MM.1S (cell line): ENCODE data around the gene TTLL9.

Experiments used
- DNase-seq: peaks from one replicate; pipeline ENCODE4 v3.0.0-alpha.2; 2015
- H2AFZ ChIP-seq: fragments of 300-600 bp; sonication (generic); 2 replicates; pipeline ENCODE4 v1.6.0; 2016; ENCODE audit warnings: antibody characterized with exemption, low read length
- H3F3A ChIP-seq: fragments of 300-600 bp; sonication (generic); 2 replicates; pipeline ENCODE4 v1.6.1; 2016; ENCODE audit warnings: mild to moderate bottlenecking, antibody characterized with exemption, low read length, moderate library complexity, mixed read lengths; ENCODE audit not compliant: insufficient read depth
- H3K27ac ChIP-seq: fragments of 300-600 bp; sonication (generic); 2 replicates; pipeline ENCODE4 v1.5.1; 2016; ENCODE audit warnings: mild to moderate bottlenecking, low read length
- H3K27me3 ChIP-seq: fragments of 300-600 bp; sonication (generic); replicated peaks from 2 replicates; pipeline ENCODE4 v1.6.0; 2016; ENCODE audit warnings: low read length; ENCODE audit not compliant: insufficient read depth
- H3K36me3 ChIP-seq: fragments of 300-600 bp; sonication (generic); replicated peaks from 2 replicates; pipeline ENCODE4 v1.6.1; 2016; ENCODE audit warnings: mild to moderate bottlenecking, low read length, mixed read lengths; ENCODE audit not compliant: insufficient read depth
- H3K4me1 ChIP-seq: fragments of 300-600 bp; sonication (generic); 2 replicates; pipeline ENCODE4 v1.6.1; 2016; ENCODE audit warnings: low read length, mixed read lengths
- H3K4me2 ChIP-seq: fragments of 300-600 bp; sonication (generic); 2 replicates; pipeline ENCODE4 v1.6.0; 2016; ENCODE audit warnings: low read depth, low read length
- H3K4me3 ChIP-seq: fragments of 300-600 bp; sonication (generic); 2 replicates; pipeline ENCODE4 v1.5.1; 2016; ENCODE audit warnings: low read length, mixed read lengths
- H3K79me2 ChIP-seq: fragments of 300-600 bp; sonication (generic); 2 replicates; pipeline ENCODE4 v1.6.1; 2016; ENCODE audit warnings: mixed run types, low read length, mixed read lengths
- H3K9ac ChIP-seq: fragments of 300-600 bp; sonication (generic); 2 replicates; pipeline ENCODE4 v1.6.1; 2016; ENCODE audit warnings: low read length, mixed read lengths
- H3K9me2 ChIP-seq: fragments of 300-600 bp; sonication (generic); replicated peaks from 2 replicates; pipeline ENCODE4 v1.6.1; 2016; ENCODE audit warnings: mild to moderate bottlenecking, low read length, mixed read lengths; ENCODE audit not compliant: insufficient read depth
- H3K9me3 ChIP-seq: fragments of 300-600 bp; sonication (generic); replicated peaks from 2 replicates; pipeline ENCODE4 v1.6.1; 2016; ENCODE audit warnings: mild to moderate bottlenecking, low read length, mixed read lengths; ENCODE audit not compliant: insufficient read depth
- H4K20me1 ChIP-seq: fragments of 300-600 bp; sonication (generic); 2 replicates; pipeline ENCODE4 v1.6.1; 2016; ENCODE audit warnings: mild to moderate bottlenecking, low read length, moderate library complexity, mixed read lengths; ENCODE audit not compliant: insufficient read depth
- EZH2 ChIP-seq: fragments of 300-600 bp; sonication (generic); optimal IDR thresholded peaks from 2 replicates; pipeline ENCODE3; 2017; ENCODE audit warnings: low read depth, mild to moderate bottlenecking, antibody characterized with exemption, low read length, mixed read lengths
- EZH2phosphoT487 ChIP-seq: fragments of 300-600 bp; sonication (generic); IDR thresholded peaks from 2 replicates; pipeline ENCODE4 v1.6.1; 2018; ENCODE audit warnings: antibody characterized with exemption, low read length
- TF ChIP-seq, protein P1 (sequence below): fragments of 300-600 bp; sonication (generic); IDR thresholded peaks from 2 replicates; pipeline ENCODE4 v1.5.1; 2016; ENCODE audit warnings: antibody characterized with exemption, low read length, mixed read lengths

The TTLL9 gene

DNA sequence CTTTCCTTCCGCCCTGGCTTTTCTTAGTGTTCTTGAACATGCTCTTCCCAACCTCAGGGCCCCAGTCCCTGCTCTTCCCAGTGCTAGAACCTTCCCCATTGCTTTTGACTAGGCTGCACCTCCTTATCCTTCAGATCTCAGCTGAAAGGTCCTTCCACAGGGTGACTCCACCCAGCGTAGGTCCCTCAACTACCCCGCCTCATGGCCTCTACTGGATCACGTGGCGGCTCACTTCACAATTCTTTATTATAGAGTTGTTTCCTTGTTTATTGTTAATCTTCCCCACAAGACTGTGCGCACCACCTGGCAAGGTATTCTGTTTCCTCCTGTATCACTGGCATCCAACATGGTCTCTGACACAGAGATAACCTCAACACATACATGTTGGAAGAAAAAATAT lies 31.2 kb downstream of the TTLL9 start:
- Histone ChIP-seq H3K9me3 (no peaks in the 10 kb centered on the region), H3K27ac (no peak overlapping the region), H3K9ac (no peak overlapping the region), H3F3A (no peaks in the 10 kb centered on the region), H3K4me3 (no peak overlapping the region), H3K4me1 (no peaks in the 10 kb centered on the region), H3K9me2 (no peaks in the 10 kb centered on the region), H4K20me1 (no peaks in the 10 kb centered on the region), H3K79me2 (no peaks in the 10 kb centered on the region), H3K27me3 (peaks cover 32% of the 10 kb centered on the region), H2AFZ (no peak overlapping the region), H3K36me3 (no peaks in the 10 kb centered on the region), H3K4me2 (no peak overlapping the region)
- TF ChIP-seq EZH2phosphoT487 (no peak), EZH2 (no peak)
- TF ChIP-seq, protein P1, sequence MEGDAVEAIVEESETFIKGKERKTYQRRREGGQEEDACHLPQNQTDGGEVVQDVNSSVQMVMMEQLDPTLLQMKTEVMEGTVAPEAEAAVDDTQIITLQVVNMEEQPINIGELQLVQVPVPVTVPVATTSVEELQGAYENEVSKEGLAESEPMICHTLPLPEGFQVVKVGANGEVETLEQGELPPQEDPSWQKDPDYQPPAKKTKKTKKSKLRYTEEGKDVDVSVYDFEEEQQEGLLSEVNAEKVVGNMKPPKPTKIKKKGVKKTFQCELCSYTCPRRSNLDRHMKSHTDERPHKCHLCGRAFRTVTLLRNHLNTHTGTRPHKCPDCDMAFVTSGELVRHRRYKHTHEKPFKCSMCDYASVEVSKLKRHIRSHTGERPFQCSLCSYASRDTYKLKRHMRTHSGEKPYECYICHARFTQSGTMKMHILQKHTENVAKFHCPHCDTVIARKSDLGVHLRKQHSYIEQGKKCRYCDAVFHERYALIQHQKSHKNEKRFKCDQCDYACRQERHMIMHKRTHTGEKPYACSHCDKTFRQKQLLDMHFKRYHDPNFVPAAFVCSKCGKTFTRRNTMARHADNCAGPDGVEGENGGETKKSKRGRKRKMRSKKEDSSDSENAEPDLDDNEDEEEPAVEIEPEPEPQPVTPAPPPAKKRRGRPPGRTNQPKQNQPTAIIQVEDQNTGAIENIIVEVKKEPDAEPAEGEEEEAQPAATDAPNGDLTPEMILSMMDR: no peak
- DNase-seq: no peak

DNA sequence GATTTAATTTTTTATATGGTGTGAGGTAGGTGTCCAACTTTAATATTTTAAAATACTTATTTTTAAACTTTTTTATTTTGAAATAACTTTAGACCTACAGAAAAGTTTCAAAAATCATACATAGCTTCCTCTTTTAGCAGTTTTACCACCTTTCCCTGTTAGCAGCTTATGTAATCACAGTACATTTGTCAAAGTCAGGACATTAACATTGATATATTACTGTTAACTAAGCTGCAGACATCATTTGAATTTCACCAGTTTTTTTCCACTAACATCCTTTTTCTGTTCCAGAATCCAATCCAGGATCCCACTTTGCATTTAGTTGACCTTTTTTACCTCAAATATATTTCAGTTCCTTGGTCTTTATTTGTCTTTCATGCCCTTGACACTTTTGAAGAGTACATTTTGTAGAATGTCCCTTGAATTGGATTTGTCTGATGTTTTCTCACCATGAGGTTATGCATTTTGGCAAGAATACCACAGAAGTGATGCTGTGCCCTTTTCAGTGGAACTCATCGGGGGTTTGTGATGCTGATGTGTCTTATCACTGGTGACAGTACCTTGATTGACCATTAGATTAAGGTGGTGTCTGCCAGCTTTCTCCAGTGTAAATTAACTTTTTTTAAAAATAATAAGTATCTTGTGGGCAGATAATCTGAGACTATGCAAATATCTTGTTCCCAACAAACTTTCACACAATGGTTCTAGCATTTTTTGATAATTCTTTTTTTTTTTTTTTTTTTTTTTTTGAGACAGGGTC lies 33.4 kb downstream of the TTLL9 start:
- Histone ChIP-seq H3K27ac (no peak overlapping the region), H3K9ac (no peak overlapping the region), H3K9me2 (no peaks in the 10 kb centered on the region), H3F3A (no peaks in the 10 kb centered on the region), H2AFZ (no peak overlapping the region), H3K36me3 (no peaks in the 10 kb centered on the region), H3K4me2 (no peak overlapping the region), H3K4me3 (no peak overlapping the region), H3K79me2 (no peaks in the 10 kb centered on the region), H3K27me3 (peaks cover 23% of the 10 kb centered on the region; the same call in 1 of the 2 replicates), H4K20me1 (no peaks in the 10 kb centered on the region), H3K9me3 (no peaks in the 10 kb centered on the region), H3K4me1 (no peaks in the 10 kb centered on the region)
- no peak for DNase-seq
- TF ChIP-seq EZH2 (no peak), EZH2phosphoT487 (no peak)
- TF ChIP-seq, protein P1: no peak

DNA sequence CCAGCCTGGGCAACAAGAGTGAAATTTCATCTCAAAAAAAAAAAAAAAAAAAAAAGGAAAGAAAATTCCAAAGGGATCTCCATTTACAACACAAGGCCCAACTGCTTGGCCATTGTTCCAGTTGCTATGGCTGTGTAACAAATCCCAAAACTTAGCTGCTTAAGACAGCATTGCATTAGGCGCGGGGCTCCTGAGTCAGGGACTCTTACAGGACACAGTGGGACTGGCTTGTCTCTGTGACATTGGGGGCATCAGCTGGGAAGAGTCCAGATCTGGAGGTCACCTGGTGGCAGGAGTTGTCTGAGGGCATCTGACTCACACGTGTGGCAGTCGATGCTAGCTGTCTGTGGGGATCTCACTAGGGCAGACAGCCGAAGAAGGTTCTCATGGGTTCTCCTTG lies 35.6 kb downstream of the TTLL9 start:
- no peaks in the 10 kb centered on the region for H3K79me2 ChIP-seq
- H3K27me3 ChIP-seq: peaks cover 17% of the 10 kb centered on the region
- H3K9me3 ChIP-seq: no peaks in the 10 kb centered on the region
- H3K27ac ChIP-seq: no peak overlapping the region
- DNase-seq: no peak
- no peak for TF ChIP-seq EZH2phosphoT487
- TF ChIP-seq, protein P1: no peak
- TF ChIP-seq EZH2: no peak
- no peaks in the 10 kb centered on the region for H3K4me1 ChIP-seq
- no peaks in the 10 kb centered on the region for H3K9me2 ChIP-seq
- no peak overlapping the region for H3K4me3 ChIP-seq
- no peaks in the 10 kb centered on the region for H3K36me3 ChIP-seq
- no peaks in the 10 kb centered on the region for H3F3A ChIP-seq
- no peak overlapping the region for H3K9ac ChIP-seq
- no peaks in the 10 kb centered on the region for H4K20me1 ChIP-seq
- H2AFZ ChIP-seq: no peak overlapping the region
- H3K4me2 ChIP-seq: no peak overlapping the region
